UCSD-AML1 (cell line): ENCODE measurements around the gene GDF3.
"Not testable (repeated sequence)": the region's sequence is repeated elsewhere in the genome, so short reads cannot be mapped to it uniquely, and the experiment has no call there.

ENCODE experiments used
- DNase-seq: peaks from one replicate; lab custom pipeline; 2025; ENCODE audit not compliant: unreplicated experiment; lab: John Stamatoyannopoulos, UW

GDF3 gene

GRCh38 chr12:7695566-7696197 is at the start of gene GDF3:
Gene GDF3 (minus strand): TSS chr12:7695775. CDS start chr12:7695728, 47 bp downstream.
- DNase-seq = peak; percentile 59

- DNase-seq = no peak
Measured at GRCh38 chr12:7732993-7733392, 37.4 kb upstream of the GDF3 start.

- no peak for DNase-seq
Measured at GRCh38 chr12:7731486-7731885, 35.9 kb upstream of the GDF3 start.

GRCh38 chr12:7730984-7731383 is 35.4 kb upstream of the GDF3 start:
- DNase-seq = not testable (repeated sequence)

DNA sequence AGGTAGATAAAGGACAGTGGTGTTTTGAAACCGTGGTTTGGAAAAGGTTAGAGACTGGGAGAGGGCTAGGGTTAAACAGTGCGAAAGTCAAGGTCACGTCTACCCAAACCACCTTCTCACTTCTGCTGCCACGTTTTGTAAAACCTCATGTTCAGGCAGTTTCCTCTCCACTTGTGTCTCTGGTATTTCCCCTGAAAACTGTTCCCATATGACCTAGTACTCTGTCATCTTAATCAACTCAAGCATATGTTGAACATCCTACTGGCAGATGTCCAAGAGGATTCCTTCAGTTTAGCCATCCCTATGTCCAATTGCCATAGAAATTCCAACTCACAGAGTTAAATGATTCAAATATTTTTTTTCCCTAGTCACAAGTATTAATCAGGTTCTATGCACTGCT is 34.2 kb upstream of the GDF3 start:
- DNase-seq = no peak

GRCh38 chr12:7723926-7724325 is 28.4 kb upstream of the GDF3 start:
- DNase-seq = no peak

DNA sequence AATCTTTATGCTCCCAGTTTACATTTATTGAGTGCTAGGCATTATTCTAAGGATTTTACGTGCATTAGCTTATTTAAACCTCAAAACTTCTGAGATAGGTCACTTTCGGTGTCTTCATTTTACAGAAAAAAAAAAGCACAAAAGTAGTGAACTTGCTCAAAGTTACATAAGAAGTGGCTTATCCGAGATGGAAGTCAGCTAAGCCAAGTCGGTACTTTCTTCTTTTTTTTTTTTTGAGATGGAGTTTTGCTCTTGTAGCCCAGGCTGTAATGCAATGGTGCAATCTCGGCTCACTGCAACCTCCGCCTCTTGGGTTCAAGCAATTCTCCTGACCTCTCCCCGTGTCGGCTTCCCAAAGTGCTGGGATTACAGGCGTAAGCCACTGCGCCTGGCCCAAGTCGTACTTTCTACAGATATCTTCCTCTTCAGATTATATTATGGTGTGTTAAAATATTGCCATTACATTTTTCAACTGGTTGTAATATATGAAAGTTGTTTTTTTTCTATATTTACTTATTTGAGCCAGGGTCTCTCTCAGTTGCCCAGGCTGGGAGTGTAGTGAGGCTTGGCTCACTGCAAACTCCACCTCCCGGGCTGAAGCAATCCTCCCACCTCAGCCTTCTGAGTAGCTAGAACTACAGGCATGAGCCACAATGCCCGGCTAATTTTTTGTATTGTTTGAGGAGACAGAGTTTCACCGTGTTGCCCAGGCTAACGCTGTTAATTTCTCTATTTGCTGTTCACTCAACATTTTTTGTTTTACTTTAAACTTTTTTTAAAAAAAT is 24.6 kb upstream of the GDF3 start:
- DNase-seq = no peak

DNA sequence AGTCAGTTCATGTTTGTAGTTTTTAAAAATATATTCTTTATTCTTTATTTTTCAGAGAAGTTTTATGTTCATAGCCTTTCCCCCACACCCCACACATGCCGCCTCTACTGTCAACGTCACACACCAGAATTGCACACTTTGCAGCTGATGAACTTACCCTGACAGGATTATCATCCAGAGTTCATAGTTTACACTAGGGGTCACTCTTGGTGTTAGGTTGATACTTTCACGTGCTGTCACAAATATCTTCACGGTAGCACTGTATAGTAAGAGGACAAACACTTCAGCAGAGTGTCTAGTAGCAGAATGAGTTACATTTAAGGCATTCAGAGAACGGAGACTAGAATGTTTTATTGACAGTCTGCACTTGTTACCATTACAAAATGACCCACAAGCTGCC is 20.8 kb upstream of the GDF3 start:
- peak; percentile 10 for DNase-seq

- no peak for DNase-seq
Measured at GRCh38 chr12:7712841-7713442, 17.4 kb upstream of the GDF3 start.

GRCh38 chr12:7711133-7711532 is 15.6 kb upstream of the GDF3 start, which contains the start of gene DPPA3:
Gene DPPA3 (plus strand): TSS chr12:7711433. CDS start chr12:7711571, 138 bp downstream.
- DNase-seq = no peak

- DNase-seq = no peak
Measured at GRCh38 chr12:7709969-7710675, 14.5 kb upstream of the GDF3 start.

GRCh38 chr12:7705846-7706245 is 10.3 kb upstream of the GDF3 start:
- DNase-seq = no peak

- no peak for DNase-seq
Measured at GRCh38 chr12:7695237-7695560, 376 bp downstream of the GDF3 start.

GRCh38 chr12:7694556-7695236 is 879 bp downstream of the GDF3 start:
- DNase-seq = no peak

DNA sequence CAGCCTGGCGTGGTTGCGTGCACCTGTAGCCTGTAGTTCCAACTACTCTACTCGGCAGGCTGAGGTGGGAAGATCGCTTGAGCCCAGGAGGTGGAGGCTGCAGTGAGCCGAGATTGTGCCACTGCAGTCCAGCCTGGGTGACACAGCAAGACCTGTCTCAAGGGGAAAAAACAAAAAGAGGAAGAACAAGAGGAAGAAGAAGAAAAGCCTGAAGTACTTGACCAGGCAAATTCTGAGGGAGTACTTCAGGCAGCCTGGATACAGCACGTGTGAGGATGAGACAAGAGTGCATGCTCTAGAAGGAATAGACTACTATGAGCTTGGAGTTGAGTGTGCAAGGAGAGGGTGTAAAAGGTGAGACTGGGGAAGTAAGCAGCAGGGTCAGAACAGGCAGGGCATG is 1.8 kb downstream of the GDF3 start:
- peak; percentile 24 for DNase-seq

DNA sequence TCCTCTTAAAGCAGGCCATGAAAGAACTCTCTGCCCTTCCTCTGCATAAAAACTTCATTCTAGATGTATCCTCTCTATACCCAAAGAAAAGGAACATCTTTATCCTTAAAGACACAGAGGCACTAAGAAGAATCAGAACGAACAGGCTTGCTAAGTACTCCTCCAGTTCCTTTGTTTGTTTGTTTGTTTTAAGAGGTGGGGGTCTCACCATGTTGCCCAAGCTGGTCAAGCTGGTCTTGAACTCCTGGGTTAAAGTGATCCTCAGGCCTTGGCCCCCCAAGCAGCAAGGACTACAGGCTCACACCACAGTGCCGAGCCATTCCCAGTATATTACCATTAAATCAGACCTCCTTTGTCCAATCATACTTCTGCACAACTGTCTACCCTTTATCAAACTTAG is 14.0 kb downstream of the GDF3 start:
- no peak for DNase-seq

DNA sequence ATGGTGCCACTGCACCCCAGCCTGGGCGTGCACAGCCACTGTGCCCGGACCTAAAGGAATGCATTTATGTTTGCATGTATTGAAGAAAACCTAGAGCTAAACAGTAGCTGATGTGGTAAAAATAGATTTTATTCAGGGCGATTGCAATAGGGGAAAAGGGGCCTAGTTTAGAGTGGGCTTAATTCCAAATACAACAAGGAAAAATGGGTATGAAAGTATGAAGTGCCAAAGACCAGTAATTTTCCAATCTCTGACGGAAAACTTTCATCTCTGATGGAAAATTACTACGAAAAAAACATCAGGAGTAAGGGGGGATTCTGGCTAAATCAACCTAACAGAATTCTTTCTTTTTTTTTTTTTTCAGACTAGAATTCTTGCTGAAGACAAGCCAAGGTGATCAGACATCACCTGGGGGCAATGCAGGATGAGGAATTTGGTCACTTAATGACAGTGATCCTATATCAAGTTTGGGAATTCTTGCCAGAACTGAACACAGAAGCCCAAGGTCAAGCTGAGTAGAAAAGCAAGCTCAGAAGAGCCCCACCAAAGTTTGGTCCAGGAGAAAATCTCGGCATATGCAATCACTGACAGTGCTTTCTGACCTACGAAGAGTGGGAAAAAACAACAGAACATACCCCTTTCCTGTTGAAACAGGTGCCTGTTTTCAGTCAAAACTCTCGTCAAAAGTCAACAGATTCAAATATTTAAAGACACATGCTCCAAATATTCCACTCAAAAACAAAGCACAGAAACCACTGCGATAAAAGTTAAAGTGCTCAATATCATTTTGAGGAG is 16.1 kb downstream of the GDF3 start:
- no peak for DNase-seq

DNA sequence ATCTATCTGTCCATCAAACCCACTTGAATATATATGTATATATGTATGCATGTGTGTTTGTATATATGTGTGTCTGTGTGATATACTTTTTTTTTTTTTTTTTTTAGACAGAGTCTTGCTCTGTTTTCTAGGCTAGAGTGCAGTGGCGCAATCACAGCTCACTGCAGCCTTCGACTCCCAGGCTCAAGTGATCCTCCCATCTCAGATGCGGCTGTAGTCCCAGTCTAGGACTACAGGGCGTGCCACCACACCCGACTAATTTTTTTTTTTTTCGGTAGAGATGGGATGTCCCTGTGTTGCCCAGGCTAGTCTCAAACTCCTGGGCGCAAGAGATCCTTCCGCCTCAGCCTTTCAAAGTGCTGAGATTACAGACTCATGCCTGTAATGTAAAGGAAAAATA is 16.8 kb downstream of the GDF3 start:
- DNase-seq = no peak

DNA sequence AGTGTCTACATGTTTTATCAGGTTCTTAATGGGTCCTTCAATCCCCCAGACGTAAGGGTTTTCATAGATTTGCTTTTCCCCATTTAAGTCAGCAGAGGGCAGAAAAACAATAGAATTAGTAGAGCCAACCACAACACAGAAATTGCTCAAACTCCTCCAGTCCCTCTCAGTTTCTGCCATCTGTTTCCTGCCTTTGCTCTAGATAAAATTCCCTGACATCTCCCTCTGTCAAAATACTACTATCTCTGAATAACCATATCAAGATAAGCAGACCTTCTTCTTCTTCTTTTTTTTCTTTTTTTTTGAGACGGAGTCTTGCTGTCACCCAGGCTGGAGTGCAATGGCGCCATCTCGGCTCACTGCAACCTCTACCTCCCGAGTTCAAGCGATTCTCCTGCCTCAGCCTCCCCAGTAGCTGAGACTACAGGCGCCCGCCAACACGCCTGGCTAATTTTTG is 18.1 kb downstream of the GDF3 start:
- peak; percentile 13 for DNase-seq

DNA sequence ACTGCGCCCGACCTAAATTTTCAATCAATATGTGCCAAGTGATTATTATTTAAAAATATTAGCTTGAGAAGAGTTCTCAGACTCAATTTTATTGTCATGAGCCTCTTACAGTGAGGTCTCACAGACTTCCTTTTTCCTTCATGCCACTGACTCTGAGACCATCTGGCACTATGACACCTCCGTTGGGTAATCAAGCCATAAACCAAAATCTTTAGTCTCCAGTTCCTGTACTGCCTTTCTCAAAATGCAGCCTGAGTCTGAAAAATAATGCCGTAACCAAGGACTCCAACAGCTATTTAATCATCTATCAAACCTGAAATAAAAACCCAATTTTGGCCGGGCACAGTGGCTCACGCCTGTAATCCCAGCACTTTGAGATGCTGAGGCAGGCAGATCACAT is 20.1 kb downstream of the GDF3 start:
- DNase-seq = not testable (repeated sequence)
